Progenitor cell of endocrine pancreas (in vitro differentiated cells): Measurements from ENCODE around the gene ZNF784. TPM values are rescaled to one million over a fixed set of nuclear protein-coding genes. Genes with fewer than 3 reads are reported as not detected.

ENCODE experiments used
- DNase-seq: peaks from one replicate; pipeline ENCODE4 v3.0.0; 2021; ENCODE audit warnings: low spot score; ENCODE audit not compliant: unreplicated experiment
- H3K27ac Mint-ChIP-seq: 2 replicates; pipeline ENCODE4 v1.8.0; 2021; ENCODE audit warnings: mild to moderate bottlenecking, moderate library complexity, mixed read lengths
- H3K27me3 Mint-ChIP-seq: 2 replicates; pipeline ENCODE4 v1.8.0; 2021; ENCODE audit warnings: mixed read lengths
- H3K36me3 Mint-ChIP-seq: 2 replicates; pipeline ENCODE4 v1.8.0; 2022; ENCODE audit warnings: mixed read lengths; ENCODE audit not compliant: insufficient read depth
- H3K4me1 Mint-ChIP-seq: 2 replicates; pipeline ENCODE4 v1.8.0; 2021; ENCODE audit warnings: low read depth, mixed read lengths
- H3K4me3 Mint-ChIP-seq: 2 replicates; pipeline ENCODE4 v1.8.0; 2021; ENCODE audit warnings: low read depth, mild to moderate bottlenecking, moderate library complexity, mixed read lengths
- H3K9me3 Mint-ChIP-seq: 2 replicates; pipeline ENCODE4 v1.8.0; 2021; ENCODE audit warnings: low read depth, mixed read lengths
- CTCF ChIP-seq: fragments of 200-600 bp; sonication (generic); IDR thresholded peaks from one replicate; pipeline ENCODE4 v1.5.0; 2021; ENCODE audit warnings: antibody characterized with exemption, mild to moderate bottlenecking; ENCODE audit not compliant: unreplicated experiment
- total RNA-seq: library from RNA; stranded (reverse); gene quantifications from 2 replicates; pipeline ENCODE4 v1.2.1, GENCODE V29; 2021

The ZNF784 gene
- total RNA-seq, 1 donor from 2014 or later: 15.3 TPM

DNA sequence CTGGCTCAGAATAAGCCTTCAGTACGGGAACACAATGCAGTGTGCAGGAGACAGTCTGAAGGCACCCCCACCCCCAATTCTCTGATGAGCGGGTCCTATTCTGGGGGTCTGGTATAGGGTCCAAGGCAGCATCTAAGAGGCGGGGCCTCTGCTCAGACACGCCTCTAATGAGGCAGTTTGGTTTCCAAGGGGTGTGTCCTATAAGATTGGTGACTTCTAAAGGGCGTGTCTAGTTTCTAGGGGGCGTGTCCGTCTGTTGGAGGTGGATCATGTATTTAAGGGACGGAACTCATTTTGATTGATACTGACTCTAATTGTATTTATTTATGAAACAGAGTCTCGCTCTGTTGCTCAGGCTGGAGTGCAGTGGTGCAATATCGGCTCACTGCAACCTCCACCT is 33.7 kb downstream of the ZNF784 start:
- H3K27ac Mint-ChIP-seq: no peak overlapping the region
- no peak overlapping the region for H3K4me3 Mint-ChIP-seq
- H3K36me3 Mint-ChIP-seq: peaks cover 18% of the 10 kb centered on the region
- no peaks in the 10 kb centered on the region for H3K27me3 Mint-ChIP-seq
- DNase-seq: no peak
- peaks cover 9% of the 10 kb centered on the region for H3K4me1 Mint-ChIP-seq
- TF ChIP-seq CTCF: no peak
- H3K9me3 Mint-ChIP-seq: no peaks in the 10 kb centered on the region

GRCh38 chr19:55590109-55590508 is 34.3 kb downstream of the ZNF784 start:
- Mint-ChIP-seq H3K27me3 (no peaks in the 10 kb centered on the region), H3K27ac (no peak overlapping the region), H3K4me1 (peaks cover 14% of the 10 kb centered on the region), H3K4me3 (no peak overlapping the region), H3K36me3 (peaks cover 13% of the 10 kb centered on the region), H3K9me3 (no peaks in the 10 kb centered on the region)
- no peak for TF ChIP-seq CTCF
- no peak for DNase-seq

GRCh38 chr19:55588738-55589137 is 35.6 kb downstream of the ZNF784 start:
- Mint-ChIP-seq H3K4me3 (no peak overlapping the region), H3K36me3 (peaks cover 8% of the 10 kb centered on the region), H3K27ac (no peak overlapping the region), H3K27me3 (no peaks in the 10 kb centered on the region), H3K9me3 (no peaks in the 10 kb centered on the region), H3K4me1 (peaks cover 14% of the 10 kb centered on the region)
- DNase-seq: no peak
- TF ChIP-seq CTCF: no peak

DNA sequence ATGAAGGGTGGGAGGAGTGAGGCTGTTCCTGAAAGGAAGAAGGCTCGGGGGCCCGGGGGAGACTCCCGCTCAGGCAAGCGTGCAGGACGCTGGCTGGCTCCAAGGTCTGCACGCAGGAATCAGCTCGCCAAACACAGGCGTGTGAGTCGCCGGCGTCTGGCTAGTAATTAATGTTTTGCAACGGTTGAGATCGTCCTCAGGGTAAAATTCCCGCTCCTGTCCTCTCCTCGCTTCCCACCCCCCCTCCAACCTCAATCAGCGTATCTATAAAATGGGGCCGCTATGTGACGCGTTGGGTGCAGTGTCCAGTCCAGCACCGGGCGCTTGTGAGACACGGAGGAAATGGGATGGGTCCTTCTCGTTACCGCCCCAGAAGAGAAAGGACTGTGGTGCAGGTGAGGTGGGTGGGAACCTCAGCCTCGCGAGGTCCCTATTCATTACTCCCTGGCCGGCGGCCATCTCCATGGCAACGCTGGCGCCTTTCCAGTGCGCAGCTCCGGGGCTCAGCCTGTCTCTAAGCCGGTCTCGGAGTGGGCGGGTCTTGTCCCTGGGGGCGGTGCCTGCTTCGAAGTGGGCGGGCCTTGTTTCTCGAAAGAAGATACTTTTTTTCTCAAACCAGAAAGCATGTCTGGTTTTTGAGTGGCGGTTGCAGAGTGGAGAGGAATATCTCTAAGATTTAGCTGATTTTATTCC is 37.2 kb downstream of the ZNF784 start:
- peak; percentile 92 for DNase-seq
- peaks cover 15% of the 10 kb centered on the region for H3K4me1 Mint-ChIP-seq
- no peaks in the 10 kb centered on the region for H3K9me3 Mint-ChIP-seq
- peak overlapping the region; percentile 97 for H3K27ac Mint-ChIP-seq
- H3K4me3 Mint-ChIP-seq: peak overlapping the region; percentile 79
- peaks cover 5% of the 10 kb centered on the region for H3K36me3 Mint-ChIP-seq
- no peaks in the 10 kb centered on the region for H3K27me3 Mint-ChIP-seq
- TF ChIP-seq CTCF: no peak

- H3K36me3 Mint-ChIP-seq: no peaks in the 10 kb centered on the region
- no peak for TF ChIP-seq CTCF
- H3K4me1 Mint-ChIP-seq: peaks cover 26% of the 10 kb centered on the region
- no peaks in the 10 kb centered on the region for H3K9me3 Mint-ChIP-seq
- H3K4me3 Mint-ChIP-seq: peak overlapping the region; percentile 79
- no peaks in the 10 kb centered on the region for H3K27me3 Mint-ChIP-seq
- H3K27ac Mint-ChIP-seq: peak overlapping the region; percentile 97
- peak; percentile 78 for DNase-seq
These were observed 38.6 kb downstream of the ZNF784 start for GRCh38 chr19:55585658-55586339.
